ENCODE measurements around the gene WDR64. TPM values are rescaled to one million over a fixed set of nuclear protein-coding genes. Genes with fewer than 3 reads are reported as not detected.
A peak's percentile ranks its signal among the peaks of the same experiment; 100 is the strongest.

Gene WDR64
- total and polyA plus RNA-seq, 2 experiments from 2014 or later, result 0.07 TPM; not detected in 1

- no peaks in the 10 kb centered on the region for H3K9me3 ChIP-seq (ENCODE audit: low read depth)
- no peaks in the 10 kb centered on the region for H3K9me2 ChIP-seq (replicated peaks; ENCODE audit: insufficient read depth)
- H3K36me3 ChIP-seq (replicated peaks; ENCODE audit: insufficient read depth, low read depth), result no peaks in the 10 kb centered on the region
- no peak overlapping the region for H3K4me2 ChIP-seq
- peak overlapping the region; percentile 22 for H3K27ac ChIP-seq
- H3K4me1 ChIP-seq (ENCODE audit: insufficient read depth), result no peaks in the 10 kb centered on the region
- WGBS (ENCODE audit: low lambda C conversion rate, missing lambda C conversion rate), result 84% methylated on average over 5 of the region's 5 CpGs
- no peak for TF ChIP-seq EZH2 (IDR thresholded peaks at IDR 0.05; ENCODE audit: borderline replicate concordance)
- no peak for TF ChIP-seq CTCF (IDR thresholded peaks at IDR 0.05; ENCODE audit: poor library complexity)
- no peak for TF ChIP-seq EZH2phosphoT487 (IDR thresholded peaks at IDR 0.05; ENCODE audit: low read depth, severe bottlenecking, unreplicated experiment)
- H3K79me2 ChIP-seq, result no peaks in the 10 kb centered on the region
- DNase-seq (ENCODE audit: low spot score), result no peak
- no peak overlapping the region for H2AFZ ChIP-seq
- H3K4me3 ChIP-seq, result no peak overlapping the region
- no peaks in the 10 kb centered on the region for H3K27me3 ChIP-seq
- no peaks in the 10 kb centered on the region for H4K20me1 ChIP-seq (ENCODE audit: insufficient read depth, poor library complexity, severe bottlenecking)
Measured at GRCh38 chr1:241837416-241837815, 185.3 kb downstream of the WDR64 start.

- no peak overlapping the region for H3K4me2 ChIP-seq
- WGBS (ENCODE audit: low lambda C conversion rate, missing lambda C conversion rate), result 68% methylated on average over 4 of the region's 4 CpGs
Measured at GRCh38 chr1:241837901-241838300, 185.8 kb downstream of the WDR64 start.

GRCh38 chr1:241838897-241839296 lies 186.8 kb downstream of the WDR64 start:
- no peak for DNase-seq (ENCODE audit: low spot score)
- Histone ChIP-seq H3K9me2 (replicated peaks; ENCODE audit: insufficient read depth) (no peaks in the 10 kb centered on the region), H3K4me3 (no peak overlapping the region), H3K4me2 (no peak overlapping the region), H3K27me3 (no peaks in the 10 kb centered on the region), H3K27ac (no peak overlapping the region), H2AFZ (no peak overlapping the region), H3K9me3 (ENCODE audit: low read depth) (no peaks in the 10 kb centered on the region), H3K4me1 (ENCODE audit: insufficient read depth) (no peaks in the 10 kb centered on the region), H3K79me2 (no peaks in the 10 kb centered on the region), H4K20me1 (ENCODE audit: insufficient read depth, poor library complexity, severe bottlenecking) (no peaks in the 10 kb centered on the region), H3K36me3 (replicated peaks; ENCODE audit: insufficient read depth, low read depth) (no peaks in the 10 kb centered on the region)
- WGBS (ENCODE audit: low lambda C conversion rate, missing lambda C conversion rate), result 90% methylated on average over 5 of the region's 5 CpGs
- TF ChIP-seq EZH2 (IDR thresholded peaks at IDR 0.05; ENCODE audit: borderline replicate concordance) (no peak), EZH2phosphoT487 (IDR thresholded peaks at IDR 0.05; ENCODE audit: low read depth, severe bottlenecking, unreplicated experiment) (no peak), CTCF (IDR thresholded peaks at IDR 0.05; ENCODE audit: poor library complexity) (no peak)

More at GRCh38 chr1:241837901-241838300, 185.8 kb downstream of the WDR64 start:
- Histone ChIP-seq H3K4me3 (no peak overlapping the region), H3K9me2 (replicated peaks; ENCODE audit: insufficient read depth) (no peaks in the 10 kb centered on the region), H4K20me1 (ENCODE audit: insufficient read depth, poor library complexity, severe bottlenecking) (no peaks in the 10 kb centered on the region), H3K36me3 (replicated peaks; ENCODE audit: insufficient read depth, low read depth) (no peaks in the 10 kb centered on the region), H3K9me3 (ENCODE audit: low read depth) (no peaks in the 10 kb centered on the region), H3K4me1 (ENCODE audit: insufficient read depth) (no peaks in the 10 kb centered on the region), H3K27me3 (no peaks in the 10 kb centered on the region), H2AFZ (peak overlapping the region; percentile 14), H3K27ac (peak overlapping the region; percentile 36), H3K79me2 (no peaks in the 10 kb centered on the region)
- peak; percentile 26 for DNase-seq (ENCODE audit: low spot score)
- TF ChIP-seq EZH2phosphoT487 (IDR thresholded peaks at IDR 0.05; ENCODE audit: low read depth, severe bottlenecking, unreplicated experiment) (no peak), EZH2 (IDR thresholded peaks at IDR 0.05; ENCODE audit: borderline replicate concordance) (no peak), CTCF (IDR thresholded peaks at IDR 0.05; ENCODE audit: poor library complexity) (no peak)

Measured in hepatocyte (in vitro differentiated cells).